Chondrocyte (in vitro differentiated cells): ENCODE measurements around the gene NIP7. TPM values are rescaled to one million over a fixed set of nuclear protein-coding genes. Genes with fewer than 3 reads are reported as not detected.

ENCODE experiments used
- DNase-seq: peaks from one replicate; pipeline ENCODE4 v3.0.0; 2021; ENCODE audit warnings: mixed read lengths, low spot score
- H3K27ac Mint-ChIP-seq: one replicate; pipeline ENCODE4 v1.8.0; 2021; ENCODE audit warnings: mild to moderate bottlenecking, moderate library complexity, mixed read lengths; ENCODE audit not compliant: unreplicated experiment
- H3K27me3 Mint-ChIP-seq: 2 replicates; pipeline ENCODE4 v1.8.0; 2021; ENCODE audit warnings: low read depth, mixed read lengths
- H3K36me3 Mint-ChIP-seq: 2 replicates; pipeline ENCODE4 v1.8.0; 2021; ENCODE audit warnings: low read depth, mixed read lengths
- H3K4me1 Mint-ChIP-seq: 2 replicates; pipeline ENCODE4 v1.8.0; 2021; ENCODE audit warnings: low read depth, mild to moderate bottlenecking, mixed read lengths
- H3K4me3 Mint-ChIP-seq: one replicate; pipeline ENCODE4 v1.8.0; 2021; ENCODE audit warnings: mild to moderate bottlenecking, moderate library complexity, mixed read lengths; ENCODE audit not compliant: unreplicated experiment
- H3K9me3 Mint-ChIP-seq: 2 replicates; pipeline ENCODE4 v1.8.0; 2021; ENCODE audit warnings: low read depth, mixed read lengths
- total RNA-seq: library from RNA; stranded (reverse); gene quantifications from 3 replicates; pipeline ENCODE4 v1.2.1, GENCODE V29; 2021
- TF ChIP-seq, protein P1 (sequence below): fragments of 200-600 bp; sonication (generic); IDR thresholded peaks from 2 replicates; pipeline ENCODE4 v1.5.0; 2021; ENCODE audit warnings: antibody characterized with exemption, mild to moderate bottlenecking, moderate library complexity

NIP7 gene
- total RNA-seq, 1 donor from 2014 or later, result 18.6 TPM

DNA sequence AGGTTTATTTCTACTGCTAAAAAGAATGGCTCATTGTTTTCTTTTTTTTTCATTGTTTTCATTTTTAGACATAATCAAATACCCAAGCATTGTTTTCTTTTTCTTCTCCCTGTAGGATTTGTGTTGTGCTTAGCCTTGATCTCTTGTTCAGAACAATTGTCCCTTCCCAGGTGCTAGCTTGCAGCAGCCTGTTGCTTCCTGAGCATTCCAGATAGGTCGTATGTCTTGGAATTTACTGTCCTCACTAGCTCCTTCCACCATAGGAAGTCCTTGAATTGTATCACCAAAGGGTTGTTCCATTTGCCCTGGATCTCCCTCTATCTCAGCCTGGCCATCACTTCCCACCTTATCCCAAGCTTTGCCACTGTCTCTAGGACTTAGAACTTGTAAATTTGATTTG is 38.4 kb upstream of the NIP7 start:
- Mint-ChIP-seq H3K9me3 (no peaks in the 10 kb centered on the region), H3K4me3 (no peak overlapping the region), H3K27me3 (no peaks in the 10 kb centered on the region), H3K36me3 (peaks cover 15% of the 10 kb centered on the region), H3K27ac (no peak overlapping the region), H3K4me1 (no peaks in the 10 kb centered on the region)
- TF ChIP-seq, protein P1, sequence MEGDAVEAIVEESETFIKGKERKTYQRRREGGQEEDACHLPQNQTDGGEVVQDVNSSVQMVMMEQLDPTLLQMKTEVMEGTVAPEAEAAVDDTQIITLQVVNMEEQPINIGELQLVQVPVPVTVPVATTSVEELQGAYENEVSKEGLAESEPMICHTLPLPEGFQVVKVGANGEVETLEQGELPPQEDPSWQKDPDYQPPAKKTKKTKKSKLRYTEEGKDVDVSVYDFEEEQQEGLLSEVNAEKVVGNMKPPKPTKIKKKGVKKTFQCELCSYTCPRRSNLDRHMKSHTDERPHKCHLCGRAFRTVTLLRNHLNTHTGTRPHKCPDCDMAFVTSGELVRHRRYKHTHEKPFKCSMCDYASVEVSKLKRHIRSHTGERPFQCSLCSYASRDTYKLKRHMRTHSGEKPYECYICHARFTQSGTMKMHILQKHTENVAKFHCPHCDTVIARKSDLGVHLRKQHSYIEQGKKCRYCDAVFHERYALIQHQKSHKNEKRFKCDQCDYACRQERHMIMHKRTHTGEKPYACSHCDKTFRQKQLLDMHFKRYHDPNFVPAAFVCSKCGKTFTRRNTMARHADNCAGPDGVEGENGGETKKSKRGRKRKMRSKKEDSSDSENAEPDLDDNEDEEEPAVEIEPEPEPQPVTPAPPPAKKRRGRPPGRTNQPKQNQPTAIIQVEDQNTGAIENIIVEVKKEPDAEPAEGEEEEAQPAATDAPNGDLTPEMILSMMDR, result no peak
- DNase-seq, result no peak

GRCh38 chr16:69301861-69302260 is 37.7 kb upstream of the NIP7 start:
- no peak for DNase-seq
- no peak overlapping the region for H3K27ac Mint-ChIP-seq
- H3K27me3 Mint-ChIP-seq, result no peaks in the 10 kb centered on the region
- H3K4me3 Mint-ChIP-seq, result no peak overlapping the region
- H3K9me3 Mint-ChIP-seq, result no peaks in the 10 kb centered on the region
- TF ChIP-seq, protein P1, result no peak
- peaks cover 14% of the 10 kb centered on the region for H3K36me3 Mint-ChIP-seq
- no peaks in the 10 kb centered on the region for H3K4me1 Mint-ChIP-seq

- H3K4me3 Mint-ChIP-seq, result no peak overlapping the region
- H3K27me3 Mint-ChIP-seq, result no peaks in the 10 kb centered on the region
- no peaks in the 10 kb centered on the region for H3K9me3 Mint-ChIP-seq
- no peak for DNase-seq
- H3K4me1 Mint-ChIP-seq, result no peaks in the 10 kb centered on the region
- peaks cover 14% of the 10 kb centered on the region for H3K36me3 Mint-ChIP-seq
- TF ChIP-seq, protein P1, result no peak
- peak overlapping the region; percentile 41 for H3K27ac Mint-ChIP-seq
Measured at GRCh38 chr16:69302301-69302700, 37.3 kb upstream of the NIP7 start.

DNA sequence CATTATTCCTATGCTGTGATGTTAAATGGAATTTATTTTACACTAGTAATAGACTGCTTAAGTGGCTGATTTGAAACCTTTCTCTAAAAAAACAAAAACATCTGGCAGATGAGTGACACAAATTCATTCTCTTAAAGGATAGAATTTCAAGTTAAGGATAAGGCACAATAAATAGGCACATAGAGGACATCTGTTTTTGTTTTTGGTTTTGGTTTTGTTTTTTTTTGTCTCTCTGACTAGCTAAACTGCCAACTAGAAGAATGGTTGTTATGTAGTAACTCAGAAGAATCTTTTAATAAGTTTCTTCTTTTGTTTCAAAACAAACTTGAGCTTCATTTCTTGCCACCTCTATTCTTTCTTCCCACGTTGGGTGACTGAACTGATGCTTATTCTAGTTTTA is 33.5 kb upstream of the NIP7 start:
- Mint-ChIP-seq H3K9me3 (no peaks in the 10 kb centered on the region), H3K4me1 (peaks cover 6% of the 10 kb centered on the region), H3K27ac (no peak overlapping the region), H3K4me3 (no peak overlapping the region), H3K36me3 (peaks cover 14% of the 10 kb centered on the region), H3K27me3 (no peaks in the 10 kb centered on the region)
- TF ChIP-seq, protein P1, result no peak
- no peak for DNase-seq

- TF ChIP-seq, protein P1, result no peak
- no peak for DNase-seq
- peaks cover 10% of the 10 kb centered on the region for H3K4me1 Mint-ChIP-seq
- H3K27me3 Mint-ChIP-seq, result no peaks in the 10 kb centered on the region
- H3K4me3 Mint-ChIP-seq, result no peak overlapping the region
- no peaks in the 10 kb centered on the region for H3K9me3 Mint-ChIP-seq
- H3K27ac Mint-ChIP-seq, result no peak overlapping the region
- peaks cover 14% of the 10 kb centered on the region for H3K36me3 Mint-ChIP-seq
Measured at GRCh38 chr16:69307091-69307490, 32.5 kb upstream of the NIP7 start.
